Central memory CD8-positive, alpha-beta T cell (primary cell): ENCODE results near the gene ACTN4.
"Not testable (repeated sequence)": the region's sequence is repeated elsewhere in the genome, so short reads cannot be mapped to it uniquely, and the experiment has no call there.

ENCODE experiments used
- ATAC-seq: fragments of 150-1000 bp; cut with Tn5 transposase; replicated peaks from 2 replicates; pipeline ENCODE4 v1.10.0; 2022; ENCODE audit warnings: mild to moderate bottlenecking, moderate FRiP score, moderate number of reproducible peaks; ENCODE audit not compliant: poor library complexity, severe bottlenecking; ENCODE audit errors: extremely low read depth
- DNase-seq, 2 donors: peaks; one replicate each; pipeline ENCODE4 v3.0.0; 2021; ENCODE audit warnings: low spot score in 2 of 2
- H3K27ac Mint-ChIP-seq: one replicate; pipeline ENCODE4 v1.8.0; 2022; ENCODE audit warnings: low read depth, mild to moderate bottlenecking, moderate library complexity, mixed read lengths
- H3K27me3 Mint-ChIP-seq: one replicate; pipeline ENCODE4 v1.8.0; 2022; ENCODE audit warnings: mixed read lengths
- H3K36me3 Mint-ChIP-seq: one replicate; pipeline ENCODE4 v1.8.0; 2022; ENCODE audit warnings: mild to moderate bottlenecking, moderate library complexity, mixed read lengths; ENCODE audit not compliant: insufficient read depth
- H3K4me1 Mint-ChIP-seq: one replicate; pipeline ENCODE4 v1.8.0; 2022; ENCODE audit warnings: mixed read lengths
- H3K4me3 Mint-ChIP-seq: one replicate; pipeline ENCODE4 v1.8.0; 2022; ENCODE audit warnings: mild to moderate bottlenecking, moderate library complexity, mixed read lengths
- H3K9me3 Mint-ChIP-seq: one replicate; pipeline ENCODE4 v1.8.0; 2022; ENCODE audit warnings: mixed read lengths

ACTN4 gene

GRCh38 chr19:38742906-38743305 lies 95.5 kb downstream of the ACTN4 start:
- Mint-ChIP-seq H3K9me3 (no peaks in the 10 kb centered on the region), H3K36me3 (peaks cover 3% of the 10 kb centered on the region), H3K4me3 (no peak overlapping the region), H3K4me1 (peaks cover 20% of the 10 kb centered on the region), H3K27me3 (no peaks in the 10 kb centered on the region), H3K27ac (peak overlapping the region; percentile 38)
- DNase-seq: no peak
- no peak for ATAC-seq

GRCh38 chr19:38743394-38744297 lies 96.2 kb downstream of the ACTN4 start:
- Mint-ChIP-seq H3K36me3 (peaks cover 1% of the 10 kb centered on the region), H3K9me3 (no peaks in the 10 kb centered on the region), H3K27me3 (no peaks in the 10 kb centered on the region), H3K4me3 (no peak overlapping the region), H3K4me1 (peaks cover 14% of the 10 kb centered on the region), H3K27ac (no peak overlapping the region)
- no peak for DNase-seq
- ATAC-seq: no peak

- peaks cover 1% of the 10 kb centered on the region for H3K36me3 Mint-ChIP-seq
- no peak within 1 kb of the TSS for H3K4me3 Mint-ChIP-seq
- DNase-seq (no peak), ATAC-seq (no peak)
- H3K9me3 Mint-ChIP-seq: no peaks in the 10 kb centered on the region
- H3K27ac Mint-ChIP-seq: no peak within 1 kb of the TSS
- peaks cover 8% of the 10 kb centered on the region for H3K4me1 Mint-ChIP-seq
- no peaks in the 10 kb centered on the region for H3K27me3 Mint-ChIP-seq
Measured at GRCh38 chr19:38744298-38744681, 96.8 kb downstream of the ACTN4 start, which contains the start of gene CAPN12. CAPN12 (minus strand) TSS chr19:38744474; CDS start chr19:38744165, 309 bp downstream.

GRCh38 chr19:38744874-38745273 lies 97.4 kb downstream of the ACTN4 start:
- Mint-ChIP-seq H3K4me3 (no peak overlapping the region), H3K4me1 (peaks cover 2% of the 10 kb centered on the region), H3K27ac (no peak overlapping the region), H3K27me3 (no peaks in the 10 kb centered on the region), H3K36me3 (peaks cover under 1% of the 10 kb centered on the region), H3K9me3 (no peaks in the 10 kb centered on the region)
- DNase-seq: no peak
- ATAC-seq: no peak

DNA sequence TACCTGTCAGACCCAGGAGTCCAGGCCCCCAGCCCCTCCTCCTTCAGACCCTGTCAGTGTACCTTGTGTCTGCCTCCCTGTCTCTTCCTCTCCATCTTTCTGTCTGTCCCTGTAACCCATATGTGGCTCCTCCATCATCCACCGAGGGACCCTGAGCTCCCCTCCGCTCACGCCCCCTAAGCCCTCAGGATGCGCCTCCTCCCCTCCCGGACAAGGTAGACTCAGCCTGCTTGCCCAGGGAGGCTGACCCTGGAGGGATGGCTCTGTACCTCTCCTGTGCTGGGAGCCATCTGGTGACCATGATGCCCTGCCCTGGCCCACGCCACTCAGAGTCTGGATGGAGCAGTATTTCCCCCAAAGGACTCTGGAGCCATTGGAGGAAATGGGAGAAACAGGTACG lies 97.9 kb downstream of the ACTN4 start:
- H3K27me3 Mint-ChIP-seq: no peaks in the 10 kb centered on the region
- no peak for DNase-seq
- H3K4me1 Mint-ChIP-seq: no peaks in the 10 kb centered on the region
- no peak overlapping the region for H3K4me3 Mint-ChIP-seq
- H3K36me3 Mint-ChIP-seq: no peaks in the 10 kb centered on the region
- H3K9me3 Mint-ChIP-seq: no peaks in the 10 kb centered on the region
- no peak overlapping the region for H3K27ac Mint-ChIP-seq
- no peak for ATAC-seq

DNA sequence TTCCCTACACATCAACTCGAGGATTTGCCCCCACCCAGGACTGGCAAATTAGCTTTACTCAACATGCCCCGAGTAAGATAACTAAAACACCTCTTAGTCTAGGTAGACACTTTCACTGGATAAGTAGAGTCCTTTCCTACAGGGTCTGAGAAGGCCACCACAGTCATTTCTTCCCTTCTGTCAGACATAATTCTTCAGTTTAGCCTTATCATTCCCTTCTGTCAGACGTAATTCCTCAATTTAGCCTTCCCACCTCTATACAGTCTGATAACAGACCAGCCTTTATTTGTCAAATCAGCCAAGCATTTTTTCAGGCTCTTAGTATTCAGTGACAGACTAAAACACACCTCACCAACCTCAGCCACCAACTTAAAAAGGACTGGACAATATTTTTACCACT lies 106.3 kb downstream of the ACTN4 start:
- H3K4me3 Mint-ChIP-seq, H3K9me3 Mint-ChIP-seq, H3K4me1 Mint-ChIP-seq, DNase-seq, H3K36me3 Mint-ChIP-seq, H3K27ac Mint-ChIP-seq, H3K27me3 Mint-ChIP-seq, ATAC-seq: not testable (repeated sequence)

- H3K36me3 Mint-ChIP-seq, H3K27me3 Mint-ChIP-seq, DNase-seq, H3K9me3 Mint-ChIP-seq, H3K4me3 Mint-ChIP-seq, H3K4me1 Mint-ChIP-seq, ATAC-seq, H3K27ac Mint-ChIP-seq: not testable (repeated sequence)
Measured at GRCh38 chr19:38754196-38754595, 106.7 kb downstream of the ACTN4 start.

- Mint-ChIP-seq H3K36me3 (peaks cover 2% of the 10 kb centered on the region), H3K27me3 (no peaks in the 10 kb centered on the region), H3K4me1 (peaks cover 6% of the 10 kb centered on the region), H3K9me3 (no peaks in the 10 kb centered on the region), H3K27ac (no peak overlapping the region), H3K4me3 (no peak overlapping the region)
- ATAC-seq: no peak
- DNase-seq: no peak
Measured at GRCh38 chr19:38759590-38760003, 112.1 kb downstream of the ACTN4 start.

DNA sequence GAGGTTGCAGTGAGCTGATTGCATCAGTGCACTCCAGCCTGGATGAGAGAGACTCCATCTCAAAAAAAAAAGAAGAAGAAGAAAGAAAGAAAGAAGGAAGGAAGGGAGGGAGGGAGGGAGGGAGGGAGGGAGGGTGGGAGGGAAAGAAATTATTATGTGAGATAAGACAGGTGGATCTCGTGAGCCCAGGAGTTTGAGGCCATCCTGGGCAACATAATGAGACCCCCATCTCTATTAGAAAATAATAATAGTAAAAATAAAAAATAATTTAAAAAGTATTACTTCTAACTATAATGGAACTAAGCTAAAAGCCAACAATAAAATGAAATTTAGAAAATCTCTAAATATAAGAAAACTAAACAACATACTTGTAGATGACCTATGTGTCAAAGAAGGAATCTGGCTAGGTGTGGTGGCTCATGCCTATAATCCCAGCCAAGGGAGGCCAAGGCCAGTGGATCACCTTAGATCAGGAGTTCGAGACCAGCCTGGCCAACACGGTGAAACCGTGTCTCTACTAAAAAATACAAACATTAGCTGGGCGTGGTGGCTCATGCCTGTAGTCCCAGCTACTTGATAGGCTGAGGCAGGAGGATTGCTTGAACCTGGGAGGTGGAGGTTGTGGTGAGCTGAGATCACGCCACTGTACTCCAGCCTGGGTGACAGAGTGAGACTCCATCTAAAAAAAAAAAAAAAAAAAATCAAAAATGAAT lies 113.5 kb downstream of the ACTN4 start:
- H3K4me3 Mint-ChIP-seq, H3K4me1 Mint-ChIP-seq, ATAC-seq, H3K27me3 Mint-ChIP-seq, DNase-seq, H3K27ac Mint-ChIP-seq, H3K36me3 Mint-ChIP-seq, H3K9me3 Mint-ChIP-seq: not testable (repeated sequence)

- H3K27me3 Mint-ChIP-seq, H3K9me3 Mint-ChIP-seq, ATAC-seq, H3K4me3 Mint-ChIP-seq, H3K4me1 Mint-ChIP-seq, H3K36me3 Mint-ChIP-seq, H3K27ac Mint-ChIP-seq, DNase-seq: not testable (repeated sequence)
Measured at GRCh38 chr19:38761884-38762389, 114.5 kb downstream of the ACTN4 start.

DNA sequence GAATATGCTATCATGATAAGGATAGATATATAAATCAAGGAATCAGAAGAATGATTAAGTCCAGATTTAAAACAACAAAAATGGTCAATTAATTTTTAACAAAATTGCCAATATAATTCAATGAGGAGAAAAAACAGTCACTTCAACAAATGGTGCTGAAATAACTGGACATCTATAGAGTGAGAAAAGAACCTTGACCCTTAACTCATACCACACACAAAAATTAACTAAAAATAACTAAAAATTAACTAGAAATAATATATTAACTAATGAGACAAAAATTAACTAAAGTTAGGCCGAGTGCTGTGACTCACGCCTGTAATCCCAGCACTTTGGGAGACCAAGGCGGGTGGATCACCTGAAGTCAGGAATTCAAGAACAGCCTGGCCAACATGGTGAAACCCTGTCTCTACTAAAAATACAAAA lies 116.4 kb downstream of the ACTN4 start:
- Mint-ChIP-seq H3K4me3 (no peak overlapping the region), H3K27ac (no peak overlapping the region), H3K9me3 (no peaks in the 10 kb centered on the region), H3K4me1 (peaks cover 6% of the 10 kb centered on the region), H3K36me3 (peaks cover 4% of the 10 kb centered on the region), H3K27me3 (no peaks in the 10 kb centered on the region)
- DNase-seq: no peak
- no peak for ATAC-seq

GRCh38 chr19:38765214-38765613 lies 117.8 kb downstream of the ACTN4 start:
- ATAC-seq: no peak
- Mint-ChIP-seq H3K27me3 (no peaks in the 10 kb centered on the region), H3K4me3 (no peak overlapping the region), H3K27ac (no peak overlapping the region), H3K9me3 (no peaks in the 10 kb centered on the region), H3K4me1 (peaks cover 6% of the 10 kb centered on the region), H3K36me3 (peaks cover 4% of the 10 kb centered on the region)
- no peak for DNase-seq
